PC-9 (cell line): ENCODE results near the gene FOXS1.

Source experiments
- EZH2 ChIP-seq: fragments of 200-600 bp; sonication (generic); IDR thresholded peaks from 2 replicates; pipeline ENCODE4 v1.8.0; 2017; ENCODE audit warnings: antibody characterized with exemption, low read depth
- TF ChIP-seq, protein P1 (sequence below): fragments of 200-600 bp; sonication (generic); conservative IDR thresholded peaks from 2 replicates; pipeline ENCODE4 v1.6.1; 2017; ENCODE audit warnings: mixed run types, antibody characterized with exemption, mild to moderate bottlenecking, moderate library complexity

DNA sequence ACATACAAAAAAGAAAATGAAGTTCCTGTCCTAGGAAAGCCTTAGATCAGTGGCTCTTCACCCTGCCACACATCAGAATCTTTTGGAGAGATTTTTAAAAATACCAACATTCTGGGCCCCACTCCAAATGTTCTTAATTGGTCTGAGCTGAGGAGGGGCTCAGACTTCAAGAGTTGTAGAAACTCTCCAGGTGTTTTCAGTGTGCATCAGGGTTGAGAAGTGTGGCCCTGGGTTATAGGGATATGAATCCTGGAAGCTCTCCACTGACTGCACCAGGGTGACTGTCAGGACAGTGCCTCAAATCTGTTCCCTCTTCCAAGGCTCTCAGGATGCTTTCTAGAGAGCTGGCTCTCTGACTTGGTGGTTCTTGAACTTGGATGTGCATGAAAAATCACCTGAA lies 31.8 kb downstream of the FOXS1 start:
- TF ChIP-seq, protein P1, sequence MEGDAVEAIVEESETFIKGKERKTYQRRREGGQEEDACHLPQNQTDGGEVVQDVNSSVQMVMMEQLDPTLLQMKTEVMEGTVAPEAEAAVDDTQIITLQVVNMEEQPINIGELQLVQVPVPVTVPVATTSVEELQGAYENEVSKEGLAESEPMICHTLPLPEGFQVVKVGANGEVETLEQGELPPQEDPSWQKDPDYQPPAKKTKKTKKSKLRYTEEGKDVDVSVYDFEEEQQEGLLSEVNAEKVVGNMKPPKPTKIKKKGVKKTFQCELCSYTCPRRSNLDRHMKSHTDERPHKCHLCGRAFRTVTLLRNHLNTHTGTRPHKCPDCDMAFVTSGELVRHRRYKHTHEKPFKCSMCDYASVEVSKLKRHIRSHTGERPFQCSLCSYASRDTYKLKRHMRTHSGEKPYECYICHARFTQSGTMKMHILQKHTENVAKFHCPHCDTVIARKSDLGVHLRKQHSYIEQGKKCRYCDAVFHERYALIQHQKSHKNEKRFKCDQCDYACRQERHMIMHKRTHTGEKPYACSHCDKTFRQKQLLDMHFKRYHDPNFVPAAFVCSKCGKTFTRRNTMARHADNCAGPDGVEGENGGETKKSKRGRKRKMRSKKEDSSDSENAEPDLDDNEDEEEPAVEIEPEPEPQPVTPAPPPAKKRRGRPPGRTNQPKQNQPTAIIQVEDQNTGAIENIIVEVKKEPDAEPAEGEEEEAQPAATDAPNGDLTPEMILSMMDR, result no peak
- no peak for TF ChIP-seq EZH2
